ENCODE measurements around the gene SLIT3. TPM values are rescaled to one million over a fixed set of nuclear protein-coding genes. Genes with fewer than 3 reads are reported as not detected.

SLIT3 gene
- total RNA-seq, 1 donor from 2014 or later, result 52.8 TPM

GRCh38 chr5:168837852-168838251 lies 463.1 kb downstream of the SLIT3 start:
- Histone ChIP-seq H3K9me3 (no peaks in the 10 kb centered on the region), H3K27me3 (no peaks in the 10 kb centered on the region), H3K4me3 (no peak overlapping the region), H3K4me1 (no peaks in the 10 kb centered on the region), H3K27ac (no peak overlapping the region), H3K36me3 (no peaks in the 10 kb centered on the region)
- no peak for DNase-seq (ENCODE audit: extremely low spot score in 2 of 2)
- intact Hi-C loops (cut with DNase I), result no loop called here
- TF ChIP-seq CTCF (IDR thresholded peaks at IDR 0.05), result no peak
- no peak for TF ChIP-seq POLR2AphosphoS5 (IDR thresholded peaks at IDR 0.05; ENCODE audit: insufficient read depth in 1 of 2, low read depth in 1 of 2)
- TF ChIP-seq POLR2A (IDR thresholded peaks at IDR 0.05), result no peak

DNA sequence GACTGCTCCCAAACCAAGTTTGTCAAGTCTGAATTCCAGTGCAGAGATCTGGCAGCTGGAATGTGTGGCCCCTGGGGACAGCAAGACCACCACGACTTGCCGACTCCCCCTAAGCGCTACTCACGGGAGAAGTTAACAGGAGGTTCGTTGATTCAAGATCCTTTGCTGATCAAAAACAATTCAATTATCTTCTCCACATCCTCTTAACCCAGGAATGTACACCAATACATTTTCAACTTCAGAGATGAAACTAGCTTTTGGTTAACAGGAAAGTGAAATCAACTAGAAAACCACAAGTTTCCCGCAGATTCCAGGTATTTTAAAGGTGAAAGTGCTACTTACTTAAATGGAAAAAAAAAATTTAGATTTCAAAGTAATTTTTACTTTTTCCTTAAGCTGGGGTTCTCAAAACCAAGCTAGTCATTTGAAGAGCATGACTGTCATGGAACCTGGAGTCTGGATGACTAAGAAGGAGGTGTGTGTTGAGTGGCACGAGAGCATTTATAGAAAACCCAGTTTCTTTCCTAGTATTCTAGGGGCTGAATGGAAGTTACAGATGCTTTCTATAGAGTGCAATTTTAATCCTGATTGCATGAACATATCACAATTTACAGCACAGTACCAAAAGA lies 464.2 kb downstream of the SLIT3 start:
- Histone ChIP-seq H3K36me3 (no peaks in the 10 kb centered on the region), H3K27me3 (no peaks in the 10 kb centered on the region), H3K4me1 (no peaks in the 10 kb centered on the region), H3K27ac (no peak overlapping the region), H3K4me3 (no peak overlapping the region), H3K9me3 (no peaks in the 10 kb centered on the region)
- DNase-seq (ENCODE audit: extremely low spot score in 2 of 2), result no peak
- intact Hi-C loops (cut with DNase I), result no loop called here
- TF ChIP-seq POLR2AphosphoS5 (IDR thresholded peaks at IDR 0.05; ENCODE audit: insufficient read depth in 1 of 2, low read depth in 1 of 2) (no peak), POLR2A (IDR thresholded peaks at IDR 0.05) (no peak), CTCF (IDR thresholded peaks at IDR 0.05) (no peak)

DNA sequence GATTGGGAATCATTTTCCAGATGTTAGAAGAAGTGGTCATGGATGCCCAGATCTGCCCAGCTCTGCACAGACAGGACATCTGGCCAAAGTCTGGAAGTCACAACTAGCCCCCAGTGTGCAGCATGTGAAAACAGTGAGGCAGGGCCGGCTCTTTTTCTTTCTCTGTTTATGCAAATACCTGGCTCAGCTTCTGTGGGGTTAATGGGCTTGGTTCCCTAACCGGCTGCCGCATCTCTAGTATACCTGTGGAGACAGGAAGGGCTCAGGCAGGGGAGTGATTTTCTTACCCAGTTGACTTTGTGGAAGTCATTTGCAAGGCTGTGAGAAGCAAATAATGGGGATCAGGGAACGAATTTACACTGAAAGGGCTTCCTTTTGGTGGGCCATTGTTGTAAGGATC lies 467.0 kb downstream of the SLIT3 start:
- intact Hi-C loops (cut with DNase I), result no loop called here
- no peak for TF ChIP-seq POLR2A (IDR thresholded peaks at IDR 0.05)
- no peak for TF ChIP-seq CTCF (IDR thresholded peaks at IDR 0.05)
- TF ChIP-seq POLR2AphosphoS5 (IDR thresholded peaks at IDR 0.05; ENCODE audit: insufficient read depth in 1 of 2, low read depth in 1 of 2), result no peak
- no peak for DNase-seq (ENCODE audit: extremely low spot score in 2 of 2)

DNA sequence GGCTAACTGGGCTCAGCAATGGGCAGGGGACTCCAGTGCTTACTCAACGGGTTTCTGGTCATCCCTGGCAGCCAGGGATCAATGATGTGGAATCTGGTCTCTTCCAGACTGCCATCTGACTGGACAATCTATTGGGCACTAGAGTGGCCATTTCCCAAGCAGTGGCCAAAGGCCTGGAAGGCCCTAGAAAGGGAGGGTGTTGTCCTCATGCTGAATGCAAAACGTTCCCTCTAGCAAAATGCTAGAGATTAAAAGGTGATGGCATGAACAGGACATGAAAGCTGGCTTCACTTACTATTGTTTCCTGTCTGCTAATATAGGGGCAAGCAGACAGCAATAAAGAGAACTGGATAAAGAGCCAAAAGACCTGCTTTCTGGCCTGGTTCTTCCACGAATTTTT lies 467.6 kb downstream of the SLIT3 start:
- Histone ChIP-seq H3K36me3 (no peaks in the 10 kb centered on the region), H3K4me3 (no peak overlapping the region), H3K4me1 (no peaks in the 10 kb centered on the region), H3K27me3 (no peaks in the 10 kb centered on the region), H3K9me3 (no peaks in the 10 kb centered on the region), H3K27ac (no peak overlapping the region)
- intact Hi-C loops (cut with DNase I), result no loop called here
- DNase-seq (ENCODE audit: extremely low spot score in 2 of 2), result no peak
- TF ChIP-seq CTCF (IDR thresholded peaks at IDR 0.05), result no peak
- TF ChIP-seq POLR2A (IDR thresholded peaks at IDR 0.05), result no peak
- no peak for TF ChIP-seq POLR2AphosphoS5 (IDR thresholded peaks at IDR 0.05; ENCODE audit: insufficient read depth in 1 of 2, low read depth in 1 of 2)

More for the DNA sequence above, 467.0 kb downstream of the SLIT3 start:
- Histone ChIP-seq H3K9me3 (no peaks in the 10 kb centered on the region), H3K4me1 (no peaks in the 10 kb centered on the region), H3K36me3 (no peaks in the 10 kb centered on the region), H3K27me3 (no peaks in the 10 kb centered on the region), H3K4me3 (no peak overlapping the region), H3K27ac (no peak overlapping the region)

- intact Hi-C loops (cut with DNase I), result no loop called here
- Histone ChIP-seq H3K4me1 (no peaks in the 10 kb centered on the region), H3K27me3 (no peaks in the 10 kb centered on the region), H3K4me3 (no peak overlapping the region), H3K9me3 (no peaks in the 10 kb centered on the region), H3K36me3 (no peaks in the 10 kb centered on the region), H3K27ac (no peak overlapping the region)
- no peak for DNase-seq (ENCODE audit: extremely low spot score in 2 of 2)
- TF ChIP-seq POLR2A (IDR thresholded peaks at IDR 0.05) (no peak), POLR2AphosphoS5 (IDR thresholded peaks at IDR 0.05; ENCODE audit: insufficient read depth in 1 of 2, low read depth in 1 of 2) (no peak), CTCF (IDR thresholded peaks at IDR 0.05) (no peak)
These were observed 468.6 kb downstream of the SLIT3 start for GRCh38 chr5:168832308-168832707.
